DMS 273 (cell line): ENCODE results near the gene SLC2A1.

Experiments used
- DNase-seq: peaks from one replicate; lab custom pipeline; 2025; ENCODE audit not compliant: unreplicated experiment; lab: John Stamatoyannopoulos, UW

Gene SLC2A1

DNA sequence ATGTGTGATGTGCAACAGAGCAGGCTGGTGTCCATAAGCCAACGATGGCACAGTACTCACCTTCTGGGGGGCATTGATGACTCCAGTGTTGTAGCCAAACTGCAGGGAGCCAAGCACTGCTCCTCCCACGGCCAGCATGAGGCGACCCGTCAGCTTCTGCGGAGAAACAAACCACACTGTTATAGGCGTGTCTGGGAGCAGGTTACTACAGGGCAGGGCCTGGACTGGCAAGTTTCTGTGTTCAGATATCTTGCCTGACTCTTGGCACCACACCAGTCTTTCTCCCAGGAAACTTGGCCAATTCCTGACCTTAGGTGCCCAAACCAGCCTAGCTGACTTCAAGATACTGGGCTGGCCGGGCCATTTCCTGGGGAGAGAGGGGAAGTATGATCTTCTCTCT lies 15.5 kb downstream of the SLC2A1 start:
- DNase-seq: no peak

DNA sequence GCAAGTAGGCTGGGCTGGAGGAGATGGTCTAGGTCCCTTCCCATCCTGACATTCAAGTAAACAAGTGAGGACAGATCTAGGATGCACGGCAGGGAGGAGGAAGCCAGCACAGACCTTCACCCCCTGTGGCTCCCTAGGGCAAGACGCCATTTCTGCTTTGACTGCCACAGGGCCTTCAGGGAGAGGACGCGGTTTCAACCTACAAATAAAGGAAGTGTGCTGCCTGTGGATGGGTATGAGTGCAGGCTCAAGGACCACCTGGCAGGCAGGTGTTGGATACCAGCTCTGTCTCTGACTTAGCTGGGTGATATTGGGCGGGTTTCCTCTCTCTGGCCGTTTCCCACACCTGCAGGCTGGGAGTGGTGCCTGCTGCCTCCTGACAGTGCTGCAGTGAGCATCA lies 16.2 kb downstream of the SLC2A1 start:
- DNase-seq: no peak

DNA sequence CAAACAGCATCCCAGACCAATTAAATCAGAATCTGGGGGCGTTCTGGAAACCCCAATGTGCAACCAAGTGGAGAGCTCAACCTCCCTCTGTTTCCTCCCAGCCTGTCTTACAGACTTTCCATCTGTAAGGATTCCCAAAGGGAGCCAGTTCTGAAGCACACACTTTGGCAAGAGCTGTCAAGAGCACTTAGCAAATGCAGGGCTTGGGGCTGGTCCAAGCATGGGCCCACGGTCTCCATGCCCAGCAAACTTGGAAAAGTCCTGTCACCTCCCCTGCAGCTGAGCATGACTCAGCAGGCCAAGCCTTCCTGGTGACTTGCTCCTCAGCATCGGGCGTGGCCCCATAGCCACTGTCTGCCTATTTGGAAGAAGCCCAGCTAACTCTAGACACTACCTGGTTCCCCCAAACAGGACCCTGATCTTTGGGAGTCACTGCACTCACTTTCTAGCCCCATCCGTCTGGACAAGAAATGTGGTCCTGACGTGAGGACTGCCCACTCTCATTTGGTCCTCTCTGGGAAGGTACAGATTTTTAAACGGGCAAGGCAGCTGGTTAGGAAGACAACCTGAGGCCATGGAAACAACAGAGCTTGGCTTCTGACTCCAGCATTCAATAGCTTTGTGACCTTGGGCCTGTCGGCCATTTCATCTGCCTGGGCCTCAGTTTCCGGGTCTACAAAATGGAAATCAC lies 16.9 kb downstream of the SLC2A1 start:
- peak; percentile 24 for DNase-seq

DNA sequence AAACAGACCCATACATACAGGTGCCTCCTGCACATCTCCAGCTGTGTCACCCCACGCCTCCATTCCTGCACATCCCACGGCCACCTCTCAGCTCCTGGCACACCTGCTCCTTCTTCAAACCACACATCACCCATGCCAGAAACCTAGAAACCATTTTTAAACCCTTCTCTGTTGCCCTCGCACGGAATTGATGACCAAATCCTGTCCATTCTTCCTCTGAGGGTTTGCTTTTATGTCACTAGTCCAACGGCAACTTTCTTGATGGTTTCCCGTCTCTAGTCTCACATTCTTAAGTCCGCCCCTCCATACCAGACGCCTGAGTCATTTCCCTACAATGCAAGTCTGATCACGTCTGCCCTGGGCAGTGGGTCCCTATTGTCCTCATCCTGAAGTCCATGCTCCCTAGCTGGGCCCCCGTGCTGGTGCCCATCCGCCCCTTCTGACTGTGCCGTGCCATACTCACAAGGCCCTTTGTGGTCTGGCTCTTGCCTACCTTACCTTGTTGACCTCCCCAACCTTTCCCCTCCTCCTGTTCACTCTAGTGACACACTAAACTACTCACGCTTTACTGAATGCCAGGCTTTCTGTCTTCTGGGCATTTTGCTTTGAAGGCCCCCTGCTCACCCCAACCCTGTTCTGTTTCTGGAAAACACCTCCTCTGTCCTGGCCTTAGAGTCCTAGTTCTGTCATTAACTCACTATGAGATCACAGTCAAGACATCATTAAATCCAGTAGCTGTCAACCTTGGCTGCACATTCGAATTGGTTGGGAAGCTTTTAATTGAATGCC lies 17.6 kb downstream of the SLC2A1 start:
- DNase-seq: no peak

DNA sequence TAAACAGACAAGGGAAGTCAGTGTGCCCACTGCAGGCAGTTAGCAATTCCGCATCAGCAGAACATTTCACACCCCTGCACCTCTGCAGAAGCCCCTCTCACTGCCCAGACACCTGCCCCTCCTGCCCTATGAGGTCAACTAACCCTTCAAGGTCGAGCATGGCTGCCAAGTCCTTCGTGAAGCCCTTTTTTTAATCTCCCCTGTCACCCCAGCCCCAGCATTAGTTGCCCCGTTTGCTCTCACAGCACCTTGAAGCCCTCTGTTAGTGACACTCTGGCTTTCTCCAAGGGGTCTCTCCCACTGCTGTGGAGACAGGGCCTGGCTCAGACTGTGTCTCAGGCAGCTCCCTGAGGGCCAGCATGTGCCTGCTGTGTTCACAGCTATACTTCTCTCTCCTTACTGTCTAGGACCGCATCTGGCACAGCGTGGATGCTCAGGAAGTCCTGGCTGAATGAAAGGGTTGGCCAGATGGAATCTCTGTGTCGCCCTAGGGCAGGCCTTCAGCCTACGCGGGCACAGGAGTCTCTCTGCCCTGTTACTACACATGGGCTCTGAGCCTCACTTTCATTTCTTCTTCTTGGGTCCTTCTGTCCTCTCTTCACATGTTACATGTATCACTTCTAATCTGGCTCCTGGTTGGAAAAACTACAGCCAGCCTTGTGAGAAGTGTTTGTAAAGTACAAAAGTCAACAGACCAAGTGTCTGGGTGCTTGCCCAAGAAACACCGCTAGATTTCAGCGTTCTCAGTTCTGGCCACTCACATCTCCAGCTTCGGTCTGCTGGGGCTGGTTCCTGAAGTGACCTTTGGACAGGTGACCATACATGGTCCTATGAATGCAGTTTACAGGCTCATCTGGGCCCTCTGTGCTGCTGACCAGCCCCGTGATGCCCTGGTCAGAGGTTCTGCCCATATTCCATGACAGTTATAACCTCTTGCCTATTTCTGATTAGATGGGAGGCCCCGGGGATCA lies 19.7 kb downstream of the SLC2A1 start:
- no peak for DNase-seq

DNA sequence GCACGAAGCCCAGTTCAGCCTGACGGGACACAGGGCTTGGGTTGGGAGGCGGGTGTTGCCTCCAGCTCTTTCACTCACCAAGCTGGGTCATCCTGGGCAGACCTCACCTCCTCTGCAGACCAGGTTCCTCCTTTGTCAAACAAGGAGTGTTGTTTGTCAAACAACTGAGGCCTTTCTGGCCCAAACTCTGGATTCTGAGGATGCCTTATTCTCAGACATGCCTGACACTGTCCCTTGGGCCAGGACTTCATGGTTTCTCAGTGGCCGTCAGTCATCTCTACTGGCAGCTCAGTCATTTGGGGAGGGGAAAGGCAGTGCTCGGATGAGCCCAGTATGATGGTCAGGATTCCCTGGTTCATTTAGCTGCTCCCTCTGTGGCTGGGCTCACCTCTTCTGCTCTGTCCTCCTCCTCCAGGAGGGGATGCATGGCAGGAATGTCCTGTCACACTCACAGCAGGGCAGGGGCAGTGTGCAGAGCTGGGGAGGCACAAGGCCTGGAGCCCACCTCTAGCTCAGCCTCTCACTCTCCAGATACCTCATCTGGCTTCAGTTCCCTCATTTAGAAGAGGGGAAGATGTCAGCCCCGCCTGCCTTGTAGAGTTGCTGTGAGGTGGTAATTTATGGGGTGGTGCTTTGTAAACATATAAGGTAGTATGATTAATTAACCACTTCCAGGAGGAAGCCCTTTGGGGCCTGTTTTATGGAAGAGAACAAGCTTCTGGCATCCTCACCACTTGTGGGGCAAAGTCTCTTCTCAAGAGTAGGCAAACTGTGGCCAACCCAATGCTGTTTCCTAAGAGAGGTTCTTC lies 20.6 kb downstream of the SLC2A1 start:
- no peak for DNase-seq

DNA sequence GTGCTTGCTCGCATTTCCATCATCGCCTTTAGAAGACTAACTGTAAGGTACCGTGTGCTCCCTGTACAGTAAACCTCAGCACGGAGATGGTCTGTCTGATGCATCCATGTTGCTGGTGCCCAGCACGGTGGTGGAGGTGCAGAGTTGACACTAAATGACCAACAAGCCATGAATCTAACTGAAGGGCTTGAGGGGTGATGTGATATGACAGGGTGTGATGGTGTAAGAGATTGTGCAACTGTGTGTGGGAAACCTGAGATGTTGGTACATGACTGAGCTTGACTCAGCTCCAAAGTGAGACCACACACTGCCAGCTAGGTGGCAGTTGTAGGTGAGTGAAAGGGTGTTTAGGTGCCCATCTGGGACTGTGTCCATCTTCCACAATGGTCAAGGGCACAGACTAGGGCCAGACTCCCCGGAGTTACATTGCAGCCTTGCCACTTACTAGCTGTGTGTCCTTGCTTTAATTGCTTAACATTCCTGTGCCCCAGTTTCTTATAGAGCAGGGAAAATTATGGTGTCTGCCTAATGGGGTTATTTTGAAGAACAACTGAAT lies 21.4 kb downstream of the SLC2A1 start:
- DNase-seq: no peak

DNA sequence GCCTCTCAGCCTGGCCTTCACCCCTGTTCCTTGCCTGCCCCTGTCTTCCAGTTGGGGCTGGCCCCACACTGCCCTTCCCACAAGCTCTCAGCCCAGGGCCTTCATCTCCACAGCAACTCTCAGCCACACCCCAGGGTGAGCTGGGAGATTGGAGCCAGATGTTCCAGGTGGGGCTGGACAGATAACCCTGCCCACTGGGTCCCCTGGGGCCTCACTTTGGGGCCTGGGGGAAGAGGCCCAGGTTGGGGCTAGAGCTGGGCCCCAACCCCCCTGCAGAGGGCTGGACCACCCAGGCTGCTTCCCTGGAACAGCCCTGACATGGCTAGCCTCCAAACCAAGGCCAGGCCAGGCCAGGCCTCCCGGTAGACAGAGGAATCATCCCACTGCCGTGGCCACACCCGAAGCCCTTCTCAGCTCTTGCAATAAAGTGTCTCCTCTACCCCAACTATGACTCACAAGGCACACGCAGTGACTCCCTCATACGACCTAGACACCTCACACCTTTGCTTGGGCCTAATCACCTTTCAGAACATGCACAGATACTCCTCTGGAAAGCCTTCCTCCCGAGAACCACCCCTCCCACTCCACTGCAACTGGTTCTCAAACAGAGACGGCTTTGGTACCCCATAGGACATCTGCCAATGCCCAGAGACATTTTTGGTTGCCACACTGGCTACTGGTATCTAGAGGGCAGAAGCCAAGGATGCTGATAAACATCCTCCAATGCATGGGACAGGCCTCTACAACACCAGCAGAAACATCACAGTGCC lies 22.2 kb downstream of the SLC2A1 start:
- DNase-seq: no peak

DNA sequence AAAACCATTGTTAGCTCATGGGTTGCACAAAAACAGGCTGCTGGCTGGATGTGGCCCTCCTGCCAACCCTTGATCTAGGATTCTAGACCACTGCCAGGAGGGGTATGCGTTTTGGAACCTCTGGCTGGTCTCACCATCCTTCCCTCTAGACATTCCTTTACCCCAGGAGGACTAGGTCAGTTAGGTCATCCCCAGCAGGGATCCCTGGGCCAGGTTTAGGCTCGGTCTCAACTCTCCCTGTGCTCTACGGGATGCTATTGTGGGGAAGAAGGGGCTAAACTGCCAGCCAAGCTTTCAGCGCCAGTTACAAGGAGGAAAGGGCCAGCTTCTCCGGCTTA lies 22.7 kb downstream of the SLC2A1 start:
- DNase-seq: no peak

DNA sequence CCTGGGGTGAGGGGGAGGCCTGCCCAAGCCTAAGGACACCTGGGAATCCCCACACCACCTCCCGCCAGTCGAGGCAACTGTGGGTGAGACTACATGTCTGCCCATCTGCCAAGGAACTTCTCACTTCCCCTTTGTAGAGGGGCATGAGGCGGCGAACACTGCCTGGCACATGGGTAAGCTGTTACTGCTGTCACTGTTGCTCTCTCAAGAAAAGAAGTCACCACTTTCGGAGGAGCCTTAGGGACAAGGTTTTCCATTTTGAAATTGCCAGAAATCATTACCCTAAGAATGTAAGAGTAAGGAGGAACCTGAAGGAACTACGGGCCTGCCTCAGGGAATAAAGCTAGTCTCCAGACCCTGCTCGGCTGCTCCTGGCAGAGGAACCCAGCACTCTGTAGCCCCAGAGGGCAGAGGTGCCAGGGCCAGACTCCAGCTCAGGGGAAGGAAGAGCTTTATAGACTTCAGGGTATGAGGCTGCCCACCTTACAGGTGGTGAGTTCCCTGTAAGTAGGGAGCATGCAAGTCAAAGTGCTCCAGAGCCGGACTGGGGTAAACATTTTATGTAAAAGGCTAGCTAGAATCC lies 23.3 kb downstream of the SLC2A1 start:
- DNase-seq: no peak

DNA sequence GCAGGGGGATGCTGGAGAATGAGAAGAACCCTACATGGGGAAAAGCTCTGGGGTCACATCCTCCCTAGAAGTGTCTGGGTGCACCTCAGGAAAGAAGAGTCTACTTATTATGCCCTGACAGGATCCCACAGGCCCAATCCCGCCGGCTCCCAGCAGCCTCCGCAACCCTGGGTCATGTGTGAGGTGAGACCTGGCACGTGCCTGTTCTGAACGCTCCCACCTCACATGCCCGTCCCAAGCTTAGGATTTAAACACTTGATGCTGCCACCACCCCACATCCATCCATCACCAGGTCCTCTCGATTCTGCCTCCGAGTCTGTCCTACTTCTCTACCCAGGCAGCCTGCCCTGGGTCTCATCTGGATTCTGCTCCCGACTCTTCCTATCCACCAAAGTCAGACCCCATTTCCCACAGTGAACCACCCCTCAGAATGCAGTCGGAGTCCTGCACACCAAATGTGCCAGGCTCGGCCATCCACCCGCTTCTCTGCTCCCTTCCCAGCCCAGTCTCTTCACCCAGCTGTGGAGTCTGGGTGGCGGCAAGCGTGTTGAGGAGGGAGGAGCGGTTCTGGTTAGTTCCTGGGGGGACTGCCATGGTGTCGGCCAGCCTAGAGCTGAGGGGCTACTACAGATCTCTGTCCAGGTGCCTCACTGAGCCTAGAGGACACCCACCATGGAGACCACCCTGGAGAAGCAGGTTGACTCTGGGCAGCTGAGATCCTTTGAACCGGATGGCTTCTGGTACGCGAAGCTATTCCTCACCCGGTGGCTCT lies 23.9 kb downstream of the SLC2A1 start:
- DNase-seq: no peak

DNA sequence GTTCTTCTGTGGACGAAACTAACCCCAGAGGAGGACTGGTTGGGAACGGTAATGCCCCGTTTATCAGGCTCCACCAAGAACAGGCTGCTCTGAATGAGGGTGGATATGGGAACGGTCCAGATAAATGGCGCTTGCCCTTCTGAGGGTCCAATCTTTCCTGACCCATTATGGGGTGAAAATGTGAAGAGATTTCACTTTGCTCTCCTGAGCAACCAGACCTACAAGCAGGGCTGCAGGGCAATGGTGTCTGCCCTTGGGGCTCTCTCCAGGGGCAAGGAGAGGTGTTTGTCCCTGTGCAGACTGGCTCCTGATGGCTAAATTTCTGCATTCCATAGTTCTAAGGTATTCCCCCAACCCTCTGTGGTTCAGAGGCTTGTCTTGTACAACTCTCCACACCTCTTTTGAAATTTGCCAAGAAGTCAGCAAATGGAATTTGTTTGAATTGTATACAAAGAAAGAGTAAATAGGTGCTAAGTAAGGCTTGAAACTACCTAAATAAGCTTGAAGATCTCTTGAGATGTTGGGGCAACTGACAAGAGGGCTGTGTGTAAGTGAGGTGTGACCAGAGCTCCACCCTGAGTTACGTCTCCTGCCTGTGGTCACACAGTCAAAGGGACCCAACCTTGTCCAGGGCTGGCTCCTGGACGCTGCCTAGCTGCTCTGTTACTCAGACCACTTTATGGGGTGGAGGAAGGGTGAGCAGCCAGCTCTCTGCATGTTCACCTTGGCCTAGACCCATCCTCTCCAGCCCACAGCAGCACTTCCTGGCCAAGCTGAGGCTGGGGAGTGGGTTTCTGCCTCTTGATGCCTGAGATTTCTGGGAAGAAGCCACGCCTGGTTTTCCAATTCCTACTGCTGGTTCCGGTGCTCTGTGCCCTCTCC lies 24.8 kb downstream of the SLC2A1 start:
- no peak for DNase-seq

DNA sequence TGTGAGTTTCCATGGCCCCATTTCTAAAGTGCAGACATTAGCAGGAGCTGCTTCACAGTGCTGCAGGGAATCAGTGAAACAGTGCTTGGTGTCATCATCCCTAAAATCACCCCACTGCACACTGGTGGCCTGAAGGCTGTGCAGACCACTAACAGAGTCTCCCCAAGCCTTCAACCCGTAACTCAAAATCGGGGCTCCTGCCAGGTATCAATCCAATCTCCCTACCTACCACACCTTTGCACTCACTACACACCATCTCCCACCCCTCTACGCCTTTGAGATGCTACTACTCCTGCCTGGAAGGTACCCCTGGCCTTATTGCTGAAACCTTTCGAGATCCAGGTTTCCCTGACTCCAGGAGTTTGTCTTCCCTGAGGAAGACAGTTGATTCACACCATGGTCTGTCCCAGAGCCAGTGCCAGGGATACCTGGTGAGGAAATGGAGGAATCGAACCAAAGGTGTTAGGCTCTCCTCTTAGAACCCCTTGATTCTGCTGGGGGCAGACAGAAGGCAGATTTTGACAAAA lies 25.5 kb downstream of the SLC2A1 start:
- no peak for DNase-seq

DNA sequence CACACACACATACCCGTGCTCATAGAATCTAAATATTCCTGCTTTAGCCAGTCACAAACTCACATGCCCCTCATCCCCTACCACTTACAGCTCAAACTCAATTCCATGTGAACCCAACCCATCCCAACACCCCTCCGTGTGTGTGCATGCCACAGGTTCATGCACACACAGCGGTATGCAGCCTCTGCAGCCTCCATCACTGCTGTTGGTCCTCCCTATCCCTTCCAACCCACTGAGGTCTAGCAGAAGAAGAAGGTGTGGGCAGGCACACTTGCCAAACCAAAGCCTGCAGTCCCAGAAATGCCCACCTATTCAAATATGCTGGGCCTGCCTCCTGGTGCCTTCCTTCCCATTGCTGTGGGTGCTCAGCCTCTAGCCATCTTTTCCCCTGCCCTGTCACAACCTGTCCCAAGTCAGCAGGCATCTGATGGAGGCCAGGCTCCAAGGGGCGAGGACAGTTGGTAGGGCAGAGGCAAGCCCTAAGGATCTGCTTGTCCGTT lies 26.2 kb downstream of the SLC2A1 start:
- no peak for DNase-seq

DNA sequence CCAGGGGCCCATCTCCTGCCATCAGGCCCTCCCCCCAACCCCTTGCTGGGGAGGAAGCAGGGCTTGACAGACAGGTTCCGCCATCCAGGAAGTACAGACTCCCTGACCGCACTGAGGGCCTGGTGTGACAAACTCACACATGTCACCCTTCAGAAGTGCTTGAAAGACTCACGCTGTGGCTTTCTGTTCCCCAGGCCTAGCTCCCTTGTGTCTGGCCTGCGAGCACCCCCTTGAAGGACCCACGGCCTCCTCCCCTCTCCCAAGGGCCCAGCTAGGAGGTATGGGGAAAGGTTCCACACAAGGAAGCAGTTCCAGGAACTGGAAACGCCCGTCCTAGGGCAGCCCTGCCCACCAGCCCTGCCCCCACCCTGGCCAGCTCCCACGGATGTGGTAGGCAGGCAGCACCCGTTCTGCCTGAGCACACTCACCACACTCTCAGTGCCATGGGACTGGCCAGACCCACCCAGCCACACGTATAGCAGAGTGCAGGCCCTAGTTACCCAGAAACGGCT lies 26.7 kb downstream of the SLC2A1 start:
- DNase-seq: no peak

DNA sequence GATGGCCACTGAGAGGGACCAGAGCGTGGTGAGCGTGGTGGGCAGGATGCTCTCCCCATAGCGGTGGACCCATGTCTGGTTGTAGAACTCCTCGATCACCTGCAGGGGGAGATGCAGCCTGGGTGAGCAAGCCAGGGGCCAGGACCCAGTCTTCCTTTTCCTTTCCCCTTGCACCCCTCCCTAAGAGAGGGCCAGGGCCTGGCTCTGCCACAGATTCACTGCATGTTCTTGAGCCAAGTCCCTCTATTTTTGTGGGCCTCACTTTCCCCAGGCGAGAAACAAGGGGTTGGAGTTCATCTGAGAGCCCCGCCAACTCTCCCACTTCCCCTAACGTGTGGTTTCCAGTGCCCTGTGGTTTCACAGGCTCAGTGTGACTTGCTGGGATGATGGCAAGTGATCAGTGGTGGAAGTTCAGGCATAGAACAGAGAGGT lies 27.5 kb downstream of the SLC2A1 start:
- DNase-seq: peak; percentile 68
